ENCODE data around the gene C22orf39. TPM values are rescaled to one million over a fixed set of nuclear protein-coding genes. Genes with fewer than 3 reads are reported as not detected.

Gene C22orf39
- total RNA-seq, 2 experiments from 2014 or later: 33.3 to 34.0 TPM

DNA sequence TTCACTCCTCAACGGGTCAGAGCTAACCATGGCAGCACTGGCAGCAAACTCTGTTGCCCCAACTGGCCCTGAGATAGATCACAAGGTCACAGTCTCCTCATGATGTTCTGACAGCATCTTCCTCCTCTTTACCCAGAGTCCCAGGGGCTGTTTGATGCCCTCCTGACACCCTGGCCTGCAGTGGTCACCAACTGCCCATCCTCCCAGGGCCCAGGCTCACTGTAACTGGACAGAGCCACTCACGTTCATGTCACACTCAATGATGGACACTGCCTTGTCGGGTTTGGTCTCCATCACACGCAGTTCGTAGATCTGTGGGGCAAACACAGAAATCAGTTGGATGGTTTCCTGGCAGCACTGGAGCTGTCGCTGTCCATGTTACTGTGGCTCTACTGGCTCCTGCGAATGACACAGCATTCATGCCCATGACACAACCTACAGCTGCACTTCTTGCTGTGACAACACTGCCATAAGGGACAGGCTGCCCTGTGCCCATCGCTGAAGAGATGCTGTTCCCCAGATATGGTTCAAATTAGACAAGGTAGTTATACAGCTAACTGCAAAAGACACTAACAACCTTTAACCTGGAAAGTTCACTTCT lies 10.4 kb upstream of the C22orf39 start:
- no peak for DNase-seq
- H3K27me3 Mint-ChIP-seq: no peaks in the 10 kb centered on the region
- POLR2A ChIA-PET: no interaction called here
- no peak overlapping the region for H3K4me3 Mint-ChIP-seq
- no peaks in the 10 kb centered on the region for H3K4me1 Mint-ChIP-seq
- peaks cover 45% of the 10 kb centered on the region for H3K36me3 Mint-ChIP-seq (ENCODE audit: low read depth)
- CTCF ChIA-PET: interaction anchor here (1.0 to 1.2 kb wide), 2 partner anchors 16 to 22 kb away, joined by 3 to 4 read pairs; partner anchors contain the start of gene CDC45
- no peaks in the 10 kb centered on the region for H3K9me3 Mint-ChIP-seq
- H3K27ac Mint-ChIP-seq: peak overlapping the region; percentile 13

DNA sequence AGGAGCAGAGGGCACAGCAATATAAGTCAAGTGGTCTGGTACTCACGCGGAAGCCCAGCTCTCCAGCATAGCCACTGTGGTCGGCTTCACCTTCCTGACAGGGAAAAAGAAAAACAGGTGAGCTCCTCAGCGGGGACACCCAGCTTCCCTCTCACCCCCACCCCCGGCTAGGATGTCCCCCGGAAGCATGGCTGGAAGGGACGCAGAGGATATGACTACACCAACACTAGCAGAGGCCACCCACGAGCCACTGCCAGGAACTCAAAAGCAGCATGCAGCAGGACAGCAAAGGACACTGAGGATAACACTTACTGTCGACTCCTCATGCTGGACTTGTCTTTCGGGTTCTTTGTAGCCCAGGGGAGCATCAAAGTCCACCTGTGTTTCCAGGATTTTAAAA lies 9.0 kb upstream of the C22orf39 start:
- Mint-ChIP-seq H3K4me1 (no peaks in the 10 kb centered on the region), H3K4me3 (no peak overlapping the region), H3K9me3 (no peaks in the 10 kb centered on the region), H3K27me3 (no peaks in the 10 kb centered on the region), H3K27ac (no peak overlapping the region), H3K36me3 (ENCODE audit: low read depth) (peaks cover 51% of the 10 kb centered on the region)
- DNase-seq: no peak
- POLR2A ChIA-PET: no interaction called here
- CTCF ChIA-PET: no interaction called here

DNA sequence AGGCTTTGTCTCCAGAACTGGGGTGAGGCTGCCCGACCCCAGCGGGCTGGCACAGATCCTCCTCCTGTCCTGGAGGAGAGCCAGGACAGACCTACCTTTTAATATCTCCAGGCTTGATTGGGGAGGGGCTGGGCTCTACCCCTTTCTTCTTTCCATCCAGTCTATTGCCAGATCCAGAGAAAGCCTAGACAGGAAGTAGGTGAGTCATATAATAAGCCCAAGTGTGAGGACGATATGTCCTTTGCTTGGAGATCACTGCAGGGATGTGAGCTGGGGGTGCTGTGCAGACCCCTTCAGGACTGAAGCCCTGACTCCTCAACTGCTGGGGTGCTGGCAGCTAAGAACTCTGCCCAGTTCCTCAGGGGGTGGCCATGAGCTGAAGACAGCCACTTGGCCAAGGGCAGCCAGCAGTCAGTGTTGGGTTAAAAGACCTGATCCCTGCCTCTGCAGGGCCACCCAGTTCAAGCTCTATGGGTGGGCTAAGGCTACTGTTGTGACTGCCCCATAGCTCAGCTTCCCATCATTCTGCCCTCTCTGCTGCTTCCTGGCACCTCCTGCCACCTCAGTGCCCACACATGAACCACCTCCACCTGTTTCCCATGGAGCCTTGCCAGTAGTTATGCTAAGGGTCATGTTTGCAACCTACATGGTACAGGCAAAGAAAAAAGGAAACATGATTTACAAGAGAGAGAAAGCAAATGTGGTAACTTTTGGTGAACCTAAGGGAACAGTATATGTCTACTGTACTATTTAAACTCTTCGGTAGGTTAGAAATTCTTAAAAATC lies 8.3 kb upstream of the C22orf39 start:
- ChIA-PET CTCF (interaction anchor here (1.9 kb wide), 1 partner anchor 9 kb away, joined by 4 read pairs; no protein-coding TSS in a partner anchor), POLR2A (no interaction called here)
- DNase-seq: no peak
- no peaks in the 10 kb centered on the region for H3K9me3 Mint-ChIP-seq
- H3K36me3 Mint-ChIP-seq (ENCODE audit: low read depth): peaks cover 50% of the 10 kb centered on the region
- H3K4me3 Mint-ChIP-seq: no peak overlapping the region
- H3K27me3 Mint-ChIP-seq: no peaks in the 10 kb centered on the region
- H3K27ac Mint-ChIP-seq: no peak overlapping the region
- no peaks in the 10 kb centered on the region for H3K4me1 Mint-ChIP-seq

DNA sequence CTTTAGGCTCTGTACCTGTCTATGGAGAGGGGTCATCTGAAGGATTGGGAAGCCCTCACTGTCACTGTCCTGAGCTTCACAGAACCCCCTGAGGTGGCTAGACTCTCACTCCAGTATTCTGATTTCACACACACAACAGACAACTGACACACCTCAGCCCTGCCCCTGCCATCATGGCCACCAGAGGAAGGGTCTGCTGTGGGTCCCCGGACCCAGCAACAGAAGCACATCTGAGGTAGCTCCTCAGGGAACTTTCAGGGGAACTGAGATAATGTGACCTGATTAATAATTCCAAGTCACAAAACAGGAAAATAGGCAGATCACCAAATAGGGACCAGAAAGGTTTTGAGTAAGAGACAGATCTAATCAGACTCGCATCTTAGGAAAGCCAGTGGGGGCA lies 7.5 kb upstream of the C22orf39 start:
- H3K9me3 Mint-ChIP-seq: no peaks in the 10 kb centered on the region
- no peak for DNase-seq
- CTCF ChIA-PET: interaction anchor here (1.9 kb wide), 1 partner anchor 9 kb away, joined by 4 read pairs; no protein-coding TSS in a partner anchor
- no peaks in the 10 kb centered on the region for H3K27me3 Mint-ChIP-seq
- no peak overlapping the region for H3K4me3 Mint-ChIP-seq
- no peak overlapping the region for H3K27ac Mint-ChIP-seq
- POLR2A ChIA-PET: no interaction called here
- no peaks in the 10 kb centered on the region for H3K4me1 Mint-ChIP-seq
- peaks cover 49% of the 10 kb centered on the region for H3K36me3 Mint-ChIP-seq (ENCODE audit: low read depth)

DNA sequence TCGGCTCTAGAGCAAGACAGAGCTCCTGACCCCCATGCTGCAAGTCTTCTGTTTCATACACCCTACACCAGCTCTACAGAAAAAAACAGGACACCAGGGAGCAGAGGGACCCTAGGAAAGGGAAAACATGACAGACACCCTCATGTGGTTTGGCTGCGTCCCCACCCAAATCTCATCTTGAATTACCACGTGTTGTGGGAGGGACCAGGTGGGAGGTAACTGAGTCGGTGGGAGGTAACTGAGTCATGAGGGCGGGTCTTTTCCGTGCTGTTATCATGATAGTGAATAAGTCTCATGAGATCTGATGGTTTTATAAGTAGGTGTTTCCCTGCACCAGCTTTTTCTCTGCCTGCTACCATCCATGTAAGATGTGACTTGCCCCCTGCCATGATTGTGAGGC lies 6.6 kb upstream of the C22orf39 start:
- ChIA-PET CTCF (interaction anchor here (1.9 kb wide), 1 partner anchor 10 kb away, joined by 4 read pairs; no protein-coding TSS in a partner anchor), POLR2A (no interaction called here)
- Mint-ChIP-seq H3K27me3 (no peaks in the 10 kb centered on the region), H3K9me3 (no peaks in the 10 kb centered on the region), H3K27ac (peak overlapping the region; percentile 14), H3K4me1 (peaks cover 6% of the 10 kb centered on the region), H3K36me3 (ENCODE audit: low read depth) (peaks cover 51% of the 10 kb centered on the region), H3K4me3 (no peak overlapping the region)
- no peak for DNase-seq

DNA sequence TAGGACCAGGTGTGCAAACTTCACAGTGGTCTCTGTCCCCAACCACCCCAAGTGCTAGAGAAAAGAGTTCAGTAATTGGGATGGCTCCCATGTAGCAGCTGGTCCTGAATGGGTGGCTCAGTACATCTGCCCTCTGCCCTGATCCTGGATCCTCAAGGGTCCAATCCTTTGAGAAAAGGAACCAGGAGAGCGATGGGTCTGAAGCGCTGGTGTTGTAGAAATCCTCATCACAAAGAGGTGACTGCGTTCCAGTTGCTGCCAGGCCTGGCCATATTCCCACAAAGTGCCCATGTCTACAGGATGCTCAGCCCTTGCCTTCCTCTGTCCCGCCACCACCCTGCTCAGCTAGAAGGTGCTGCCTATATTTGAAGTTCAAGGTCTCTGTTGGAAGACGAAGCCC lies 6.2 kb upstream of the C22orf39 start:
- no peaks in the 10 kb centered on the region for H3K9me3 Mint-ChIP-seq
- no peak for DNase-seq
- no peak overlapping the region for H3K4me3 Mint-ChIP-seq
- H3K36me3 Mint-ChIP-seq (ENCODE audit: low read depth): peaks cover 51% of the 10 kb centered on the region
- ChIA-PET CTCF (no interaction called here), POLR2A (no interaction called here)
- H3K27ac Mint-ChIP-seq: no peak overlapping the region
- H3K4me1 Mint-ChIP-seq: peaks cover 10% of the 10 kb centered on the region
- H3K27me3 Mint-ChIP-seq: no peaks in the 10 kb centered on the region

DNA sequence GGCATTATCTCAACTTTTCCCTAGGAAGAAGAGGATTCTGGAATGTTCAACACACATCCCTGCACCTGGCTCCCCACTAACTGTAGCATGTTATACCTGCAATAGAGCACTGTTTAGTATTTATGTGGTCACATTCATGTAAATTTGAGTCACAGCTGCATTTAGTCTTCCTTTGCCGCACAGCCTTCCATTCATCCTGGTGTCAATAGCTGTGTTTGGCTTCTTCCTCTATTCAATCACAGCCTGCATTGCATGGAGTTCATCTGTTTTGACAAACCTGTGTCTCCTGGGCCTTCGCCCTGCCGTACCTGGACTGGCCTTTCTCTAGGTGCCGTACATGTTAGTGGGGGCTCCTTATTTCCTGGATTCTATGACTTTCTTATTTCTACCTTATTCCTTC lies 4.1 kb upstream of the C22orf39 start:
- DNase-seq: no peak
- peaks cover 23% of the 10 kb centered on the region for H3K4me1 Mint-ChIP-seq
- no peak overlapping the region for H3K4me3 Mint-ChIP-seq
- H3K9me3 Mint-ChIP-seq: no peaks in the 10 kb centered on the region
- peaks cover 50% of the 10 kb centered on the region for H3K36me3 Mint-ChIP-seq (ENCODE audit: low read depth)
- CTCF ChIA-PET: interaction anchor here (0.5 to 2.4 kb wide), 2 partner anchors 20 to 181 kb away, joined by 3 to 6 read pairs; partner anchors contain the start of gene HIRA
- H3K27ac Mint-ChIP-seq: no peak overlapping the region
- no peaks in the 10 kb centered on the region for H3K27me3 Mint-ChIP-seq
- POLR2A ChIA-PET: no interaction called here

DNA sequence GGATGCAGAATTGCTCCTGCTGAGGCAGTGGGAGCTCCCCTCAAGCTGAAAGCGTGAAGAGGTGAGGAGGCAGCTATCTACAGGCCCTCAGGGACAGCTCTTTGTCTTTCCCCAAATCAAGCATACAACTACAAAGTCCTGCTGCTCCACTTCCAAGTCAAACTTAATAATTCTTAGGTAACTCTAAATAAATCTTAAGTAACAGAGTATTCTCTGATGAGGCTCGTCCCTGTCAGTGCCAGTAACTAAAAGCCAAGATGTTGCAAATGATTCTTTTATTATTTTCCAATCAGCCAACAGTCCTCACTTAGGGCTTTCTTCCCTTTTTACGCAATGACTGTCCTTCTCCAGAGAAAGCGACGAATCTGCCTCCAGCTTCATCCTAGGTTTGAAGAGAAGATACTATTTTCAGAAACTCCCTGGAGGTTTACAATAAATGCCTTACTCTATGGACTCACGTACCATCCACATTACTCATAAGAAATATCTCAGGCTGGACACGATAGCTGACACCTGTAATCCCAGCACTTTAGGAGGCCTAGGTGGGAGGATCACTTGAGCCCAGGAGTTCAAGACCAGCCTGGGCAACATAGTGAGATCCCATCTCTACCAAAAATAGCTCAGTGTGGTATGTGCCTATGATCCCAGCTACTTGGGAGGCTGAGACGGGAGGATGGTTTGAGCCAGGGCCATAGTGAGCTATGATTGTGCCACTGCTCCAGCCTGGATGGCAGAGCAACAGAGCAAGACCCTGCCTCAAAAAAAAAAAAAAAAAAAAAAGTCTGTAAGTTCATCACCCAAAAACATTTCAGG lies 3.1 kb upstream of the C22orf39 start:
- Mint-ChIP-seq H3K4me1 (peaks cover 29% of the 10 kb centered on the region), H3K27ac (peak overlapping the region; percentile 56), H3K36me3 (ENCODE audit: low read depth) (peaks cover 48% of the 10 kb centered on the region), H3K27me3 (no peaks in the 10 kb centered on the region), H3K4me3 (no peak overlapping the region), H3K9me3 (no peaks in the 10 kb centered on the region)
- CTCF ChIA-PET: interaction anchor here (1.1 to 2.4 kb wide), 3 partner anchors 9 to 19 kb away, joined by 4 to 6 read pairs (median 5); partner anchors contain the start of gene HIRA
- DNase-seq: no peak
- POLR2A ChIA-PET: no interaction called here

DNA sequence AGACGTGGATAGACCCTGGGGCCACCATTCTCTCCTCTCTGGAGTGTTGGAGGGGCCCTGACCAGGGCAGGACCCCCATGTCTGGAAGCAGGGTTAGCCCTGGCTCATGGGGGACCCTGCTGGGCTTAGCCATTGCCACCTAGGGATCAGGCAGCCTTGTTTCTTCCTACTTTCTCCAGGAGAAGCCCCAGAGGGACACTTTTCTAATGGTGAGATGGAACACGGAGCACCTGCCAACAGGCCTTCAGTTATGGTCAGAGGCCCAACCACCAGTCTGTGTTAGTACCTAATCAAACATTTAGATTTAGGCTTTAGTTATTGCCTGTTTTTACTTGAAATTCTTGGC lies 1.9 kb upstream of the C22orf39 start:
- no peak for DNase-seq
- Mint-ChIP-seq H3K4me1 (peaks cover 37% of the 10 kb centered on the region), H3K9me3 (no peaks in the 10 kb centered on the region), H3K4me3 (no peak overlapping the region), H3K27ac (no peak overlapping the region), H3K36me3 (ENCODE audit: low read depth) (peaks cover 46% of the 10 kb centered on the region), H3K27me3 (no peaks in the 10 kb centered on the region)
- POLR2A ChIA-PET: no interaction called here
- CTCF ChIA-PET: no interaction called here

DNA sequence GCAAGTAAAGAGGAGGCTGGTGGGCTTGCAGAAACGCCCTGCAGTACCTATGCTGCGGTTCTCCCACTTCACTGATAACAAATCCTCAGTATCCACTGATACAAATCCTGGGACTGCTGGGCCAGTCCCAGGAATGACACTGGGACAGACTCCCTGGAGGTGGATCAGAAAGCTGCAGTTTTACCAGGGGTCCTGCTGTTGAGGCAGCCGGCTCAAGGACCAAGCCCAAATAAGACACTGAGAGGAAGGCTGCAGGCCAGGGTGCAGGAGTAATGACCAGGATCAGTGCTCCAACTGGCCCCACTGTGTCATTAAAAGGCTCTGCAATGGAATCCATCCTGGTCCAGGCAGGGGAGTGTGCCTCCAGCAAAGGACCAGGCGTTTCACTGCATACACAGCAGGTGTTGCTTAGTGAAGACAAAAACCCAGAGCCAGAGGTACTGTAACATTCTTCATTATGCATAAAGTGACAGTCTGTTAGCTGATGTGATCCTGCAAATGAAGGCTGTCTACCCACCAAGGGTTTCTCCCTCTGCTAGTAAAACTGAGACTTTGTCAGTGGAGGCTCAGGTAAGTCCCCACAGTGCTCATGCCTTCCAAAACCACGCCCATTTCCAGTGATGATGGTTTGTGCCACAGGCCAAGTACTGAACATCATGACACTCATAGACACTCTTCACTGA lies 1.4 kb upstream of the C22orf39 start:
- H3K27me3 Mint-ChIP-seq: no peaks in the 10 kb centered on the region
- peak overlapping the region; percentile 94 for H3K4me3 Mint-ChIP-seq
- ChIA-PET POLR2A (no interaction called here), CTCF (no interaction called here)
- H3K27ac Mint-ChIP-seq: peak overlapping the region; percentile 96
- H3K4me1 Mint-ChIP-seq: peaks cover 38% of the 10 kb centered on the region
- H3K36me3 Mint-ChIP-seq (ENCODE audit: low read depth): peaks cover 43% of the 10 kb centered on the region
- peak; percentile 29 for DNase-seq
- H3K9me3 Mint-ChIP-seq: no peaks in the 10 kb centered on the region

DNA sequence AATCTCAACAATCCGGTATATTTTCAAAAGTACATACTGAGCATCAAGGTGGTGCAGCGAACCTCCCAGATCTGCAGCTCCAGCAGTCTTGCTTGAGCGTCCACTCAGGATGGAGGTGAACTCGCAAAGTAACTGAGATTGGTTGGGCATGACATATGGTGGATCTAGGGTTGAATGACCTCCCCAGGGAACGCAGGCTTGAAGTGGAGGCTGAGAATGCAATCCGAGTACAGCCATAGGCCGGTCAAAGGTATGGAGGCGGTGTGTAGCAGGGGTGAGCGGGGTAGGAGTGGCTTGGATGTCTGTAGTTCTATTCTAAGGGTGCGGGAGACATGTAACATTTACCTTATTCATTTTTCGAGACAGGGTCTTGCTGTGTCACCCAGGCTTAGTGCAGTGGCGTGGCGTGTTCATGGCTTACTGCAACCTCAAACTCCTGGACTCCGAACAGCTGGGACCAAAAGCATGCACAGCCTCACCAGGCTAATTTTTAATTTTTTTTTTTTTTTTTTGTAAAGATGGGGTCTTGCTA lies 631 bp upstream of the C22orf39 start:
- no peaks in the 10 kb centered on the region for H3K27me3 Mint-ChIP-seq
- H3K9me3 Mint-ChIP-seq: no peaks in the 10 kb centered on the region
- peaks cover 39% of the 10 kb centered on the region for H3K36me3 Mint-ChIP-seq (ENCODE audit: low read depth)
- CTCF ChIA-PET: no interaction called here
- H3K4me1 Mint-ChIP-seq: peaks cover 40% of the 10 kb centered on the region
- H3K27ac Mint-ChIP-seq: peak overlapping the region; percentile 96
- H3K4me3 Mint-ChIP-seq: peak overlapping the region; percentile 94
- DNase-seq: peak; percentile 42
- POLR2A ChIA-PET: no interaction called here

DNA sequence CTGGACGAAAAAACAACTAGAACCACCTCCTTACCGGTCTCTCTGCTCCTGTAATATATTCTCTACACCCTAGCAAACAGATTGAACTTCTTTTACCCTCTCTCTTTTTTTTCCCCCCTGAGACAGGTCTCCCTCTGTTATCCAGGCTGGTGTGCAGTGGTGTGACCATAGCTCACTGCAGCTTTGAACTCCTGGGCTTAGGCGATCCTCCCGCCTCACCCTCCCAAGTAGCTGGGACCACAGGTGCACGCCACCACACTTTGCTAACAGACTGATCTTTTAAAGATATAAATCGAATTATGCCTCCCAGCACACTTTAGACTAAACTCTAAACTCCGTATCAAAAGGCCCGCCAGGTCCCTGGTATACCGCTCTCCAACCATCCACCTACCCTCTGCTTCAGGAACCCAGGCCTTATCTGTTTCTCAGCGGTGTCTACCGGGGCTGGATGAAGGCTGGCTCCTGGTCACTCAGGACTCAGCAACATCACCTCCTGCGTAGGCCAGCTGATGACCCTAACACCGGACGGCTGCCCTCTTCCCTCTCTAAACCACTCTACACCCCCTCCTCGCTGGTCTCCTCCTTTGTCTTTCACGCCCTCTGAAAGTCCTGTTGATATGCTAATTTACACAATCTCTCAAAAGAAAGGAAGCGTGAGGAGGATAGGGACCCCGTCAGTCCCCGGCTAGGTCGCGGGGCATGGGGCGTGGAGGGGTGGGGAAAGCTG lies 745 bp downstream of the C22orf39 start:
- peak overlapping the region; percentile 94 for H3K4me3 Mint-ChIP-seq
- POLR2A ChIA-PET: interaction anchor here (1.7 kb wide), 1 partner anchor 15 kb away, joined by 5 read pairs; the partner anchor contains the start of gene HIRA
- peaks cover 44% of the 10 kb centered on the region for H3K4me1 Mint-ChIP-seq
- H3K9me3 Mint-ChIP-seq: no peaks in the 10 kb centered on the region
- no peak for DNase-seq
- H3K27ac Mint-ChIP-seq: peak overlapping the region; percentile 96
- peaks cover 33% of the 10 kb centered on the region for H3K36me3 Mint-ChIP-seq (ENCODE audit: low read depth)
- CTCF ChIA-PET: interaction anchor here (2.1 kb wide), 1 partner anchor 12 kb away, joined by 11 read pairs; no protein-coding TSS in a partner anchor
- H3K27me3 Mint-ChIP-seq: no peaks in the 10 kb centered on the region
